Naive thymus-derived CD4-positive, alpha-beta T cell (primary cell): Measurements from ENCODE around the gene PCCA. TPM values are rescaled to one million over a fixed set of nuclear protein-coding genes. Genes with fewer than 3 reads are reported as not detected.

Experiments
- ATAC-seq: fragments of 150-1000 bp; cut with Tn5 transposase; 2 replicates; pipeline ENCODE4 v1.10.0; 2021; ENCODE audit warnings: mild to moderate bottlenecking, moderate library complexity
- CTCF ChIA-PET: fragments of 350-600 bp; sonication (Branson Sonifier 250); formaldehyde crosslinking; loops from one replicate; lab custom pipeline; 2021; ENCODE audit warnings: antibody characterized with exemption; lab: Charles Lee
- POLR2A ChIA-PET: fragments of 350-600 bp; sonication (Branson Sonifier 250); formaldehyde crosslinking; loops from one replicate; lab custom pipeline; 2021; ENCODE audit warnings: antibody characterized with exemption, inconsistent platforms; lab: Charles Lee
- DNase-seq, 9 donors: peaks; one replicate each; pipeline versions ENCODE4 v3.0.0 to v3.0.0-alpha.2; 2020 to 2022; ENCODE audit warnings: mixed read lengths in 1 of 9
- H3K27ac ChIP-seq: one replicate; pipeline ENCODE4 v1.7.0; 2013; ENCODE audit warnings: mild to moderate bottlenecking, low read depth, low read length, moderate library complexity
- H3K27me3 ChIP-seq, 2 donors: one replicate each; pipeline ENCODE4 v1.7.0; 2013; ENCODE audit warnings: low read length in 2 of 2, mild to moderate bottlenecking in 2 of 2, moderate library complexity in 2 of 2; ENCODE audit not compliant: control insufficient read depth in 2 of 2, insufficient read depth in 2 of 2
- H3K36me3 ChIP-seq, 3 experiments: 1 replicate in 2 of 3; 2 replicates in 1 of 3; pipeline ENCODE4 v1.7.0; 2013; ENCODE audit warnings: low read length in 3 of 3, mild to moderate bottlenecking in 3 of 3, moderate library complexity in 1 of 3; ENCODE audit not compliant: insufficient read depth in 3 of 3, control insufficient read depth in 2 of 3
- H3K4me1 ChIP-seq, 2 donors: one replicate each; pipeline ENCODE4 v1.7.0; 2013; ENCODE audit warnings: low read length in 2 of 2, mild to moderate bottlenecking in 2 of 2, moderate library complexity in 1 of 2; ENCODE audit not compliant: control insufficient read depth in 2 of 2, insufficient read depth in 2 of 2
- H3K4me3 ChIP-seq: 2 replicates; pipeline ENCODE4 v1.7.0; 2013; ENCODE audit warnings: mild to moderate bottlenecking, low read length
- H3K9me3 ChIP-seq, 3 experiments: 1 replicate in 2 of 3; 2 replicates in 1 of 3; pipeline ENCODE4 v1.7.0; 2013; ENCODE audit warnings: low read length in 3 of 3; ENCODE audit not compliant: control insufficient read depth in 2 of 3
- H3K27ac Mint-ChIP-seq, 9 donors: one replicate each; pipeline ENCODE4 v1.8.0; 2020 to 2022; ENCODE audit warnings: mixed read lengths in 9 of 9, mild to moderate bottlenecking in 8 of 9, moderate library complexity in 5 of 9, inconsistent platforms in 2 of 9
- H3K27me3 Mint-ChIP-seq, 5 donors: one replicate each; pipeline ENCODE4 v1.8.0; 2021 to 2022; ENCODE audit warnings: mixed read lengths in 5 of 5, mild to moderate bottlenecking in 1 of 5
- H3K36me3 Mint-ChIP-seq, 5 donors: one replicate each; pipeline ENCODE4 v1.8.0; 2020 to 2022; ENCODE audit warnings: mixed read lengths in 5 of 5, mild to moderate bottlenecking in 3 of 5, inconsistent platforms in 1 of 5
- H3K4me1 Mint-ChIP-seq, 7 donors: one replicate each; pipeline ENCODE4 v1.8.0; 2020 to 2022; ENCODE audit warnings: mixed read lengths in 7 of 7, mild to moderate bottlenecking in 3 of 7, inconsistent platforms in 1 of 7
- H3K4me3 Mint-ChIP-seq, 10 donors: one replicate each; pipeline ENCODE4 v1.8.0; 2020 to 2022; ENCODE audit warnings: mild to moderate bottlenecking in 10 of 10, mixed read lengths in 10 of 10, moderate library complexity in 6 of 10, inconsistent platforms in 2 of 10
- H3K9me3 Mint-ChIP-seq, 11 donors: one replicate each; pipeline ENCODE4 v1.8.0; 2020 to 2022; ENCODE audit warnings: mixed read lengths in 11 of 11, mild to moderate bottlenecking in 4 of 11, inconsistent platforms in 1 of 11, moderate library complexity in 1 of 11
- intact Hi-C, 2 donors: fragments of 100-400 bp; cut with micrococcal nuclease; formaldehyde crosslinking; loops; one replicate each; pipeline ENCODE4 v1.15.1; 2023
- polyA plus RNA-seq, 2 donors: library from polyadenylated mRNA; unstranded; fragments of 300-500 nt; fragmentation: Illumina TruSeq; gene quantifications; one replicate each; pipeline ENCODE4 v1.2.3, GENCODE V29; 2021
- total RNA-seq, 6 experiments: library from RNA in 5 of 6; stranded (reverse) in 5 of 6; gene quantifications; 1 replicate in 5 of 6; 2 replicates in 1 of 6; pipeline ENCODE4 v1.2.3 and lab custom pipeline; 2021 to 2026

Gene PCCA
- total and polyA plus RNA-seq, 7 experiments from 2014 or later = 7.3 to 14.6 (median 11.3) TPM

GRCh38 chr13:100470866-100471505, 382.1 kb downstream of the PCCA start:
- Mint-ChIP-seq H3K27ac (no peak overlapping the region), H3K4me3 (no peak overlapping the region)
- no peak for ATAC-seq

GRCh38 chr13:100473087-100473486, 384.2 kb downstream of the PCCA start:
- no peak for DNase-seq
- CTCF ChIA-PET = no interaction called here
- POLR2A ChIA-PET = no interaction called here
- no peak overlapping the region for H3K27ac Mint-ChIP-seq
- no peaks in the 10 kb centered on the region for H3K9me3 ChIP-seq
- no peak overlapping the region for H3K4me3 Mint-ChIP-seq
- H3K9me3 Mint-ChIP-seq = no peaks in the 10 kb centered on the region
- no peaks in the 10 kb centered on the region for H3K27me3 ChIP-seq
- peaks cover 0 to 5% (median 3%) of the 10 kb centered on the region in 5 donors for H3K36me3 Mint-ChIP-seq
- H3K4me1 ChIP-seq = no peaks in the 10 kb centered on the region
- no peak for ATAC-seq
- H3K4me3 ChIP-seq = no peak overlapping the region
- H3K4me1 Mint-ChIP-seq = peaks cover 0 to 8% (median 0%) of the 10 kb centered on the region in 7 donors
- H3K27ac ChIP-seq = no peak overlapping the region
- intact Hi-C loops = no loop called here
- no peaks in the 10 kb centered on the region for H3K36me3 ChIP-seq
- H3K27me3 Mint-ChIP-seq = peaks cover 0 to 2% (median 0%) of the 10 kb centered on the region in 5 donors

More at GRCh38 chr13:100470866-100471505, 382.1 kb downstream of the PCCA start:
- H3K36me3 Mint-ChIP-seq = peaks cover 0 to 12% (median 4%) of the 10 kb centered on the region in 5 donors
- intact Hi-C loops = no loop called here
- H3K27me3 ChIP-seq = no peaks in the 10 kb centered on the region
- no peak overlapping the region for H3K27ac ChIP-seq
- H3K36me3 ChIP-seq = no peaks in the 10 kb centered on the region
- H3K4me1 ChIP-seq = no peaks in the 10 kb centered on the region
- H3K27me3 Mint-ChIP-seq = peaks cover 0 to 2% (median 0%) of the 10 kb centered on the region in 5 donors
- POLR2A ChIA-PET = no interaction called here
- H3K4me3 ChIP-seq = no peak overlapping the region
- no peaks in the 10 kb centered on the region for H3K9me3 ChIP-seq
- H3K4me1 Mint-ChIP-seq = peaks cover 0 to 8% (median 0%) of the 10 kb centered on the region in 7 donors
- peaks cover 0 to 4% (median 0%) of the 10 kb centered on the region in 11 donors for H3K9me3 Mint-ChIP-seq
- no peak for DNase-seq
- CTCF ChIA-PET = no interaction called here

- no peak overlapping the region for H3K4me3 Mint-ChIP-seq
- peaks cover 0 to 5% (median 1%) of the 10 kb centered on the region in 5 donors for H3K36me3 Mint-ChIP-seq
- Histone ChIP-seq H3K4me1 (no peaks in the 10 kb centered on the region), H3K4me3 (no peak overlapping the region), H3K27ac (no peak overlapping the region), H3K27me3 (no peaks in the 10 kb centered on the region), H3K9me3 (no peaks in the 10 kb centered on the region), H3K36me3 (no peaks in the 10 kb centered on the region)
- ChIA-PET POLR2A (no interaction called here), CTCF (no interaction called here)
- DNase-seq = no peak
- ATAC-seq = no peak
- intact Hi-C loops = no loop called here
- H3K27ac Mint-ChIP-seq = no peak overlapping the region
- peaks cover 0 to 8% (median 0%) of the 10 kb centered on the region in 7 donors for H3K4me1 Mint-ChIP-seq
- H3K9me3 Mint-ChIP-seq = no peaks in the 10 kb centered on the region
- peaks cover 0 to 2% (median 0%) of the 10 kb centered on the region in 5 donors for H3K27me3 Mint-ChIP-seq
Observed at GRCh38 chr13:100473501-100474044, 384.7 kb downstream of the PCCA start.

- ATAC-seq (no peak), DNase-seq (no peak)
- CTCF ChIA-PET = no interaction called here
- POLR2A ChIA-PET = no interaction called here
- no peak overlapping the region for H3K4me3 ChIP-seq
- Mint-ChIP-seq H3K9me3 (no peaks in the 10 kb centered on the region), H3K4me1 (peaks cover 0 to 2% (median 0%) of the 10 kb centered on the region in 7 donors), H3K27me3 (peaks cover 0 to 2% (median 0%) of the 10 kb centered on the region in 5 donors), H3K36me3 (peaks cover 0 to under 1% (median 0%) of the 10 kb centered on the region in 5 donors), H3K27ac (no peak overlapping the region), H3K4me3 (no peak overlapping the region)
- no peaks in the 10 kb centered on the region for H3K27me3 ChIP-seq
- no peak overlapping the region for H3K27ac ChIP-seq
- no peaks in the 10 kb centered on the region for H3K4me1 ChIP-seq
- intact Hi-C loops = no loop called here
- H3K36me3 ChIP-seq = no peaks in the 10 kb centered on the region
- H3K9me3 ChIP-seq = no peaks in the 10 kb centered on the region
Observed at GRCh38 chr13:100476963-100477362, 388.1 kb downstream of the PCCA start.

- H3K27ac Mint-ChIP-seq = no peak overlapping the region
- Histone ChIP-seq H3K36me3 (no peaks in the 10 kb centered on the region), H3K27ac (no peak overlapping the region), H3K27me3 (no peaks in the 10 kb centered on the region), H3K9me3 (no peaks in the 10 kb centered on the region), H3K4me3 (no peak overlapping the region), H3K4me1 (peaks cover 0 to under 1% of the 10 kb centered on the region in 2 donors)
- peaks cover 0 to 2% (median 0%) of the 10 kb centered on the region in 5 donors for H3K27me3 Mint-ChIP-seq
- DNase-seq (no peak), ATAC-seq (no peak)
- no peak overlapping the region for H3K4me3 Mint-ChIP-seq
- ChIA-PET CTCF (no interaction called here), POLR2A (no interaction called here)
- H3K4me1 Mint-ChIP-seq = peaks cover 0 to 6% (median under 1%) of the 10 kb centered on the region in 7 donors
- intact Hi-C loops = no loop called here
- peaks cover 0 to 4% (median 0%) of the 10 kb centered on the region in 5 donors for H3K36me3 Mint-ChIP-seq
- no peaks in the 10 kb centered on the region for H3K9me3 Mint-ChIP-seq
Observed at GRCh38 chr13:100478107-100478809, 389.4 kb downstream of the PCCA start.

- no peak overlapping the region for H3K4me3 Mint-ChIP-seq
- DNase-seq = no peak
- no peak overlapping the region for H3K27ac ChIP-seq
- no peaks in the 10 kb centered on the region for H3K9me3 Mint-ChIP-seq
- H3K27ac Mint-ChIP-seq = no peak overlapping the region
- H3K27me3 ChIP-seq = no peaks in the 10 kb centered on the region
- H3K27me3 Mint-ChIP-seq = no peaks in the 10 kb centered on the region
- ChIA-PET POLR2A (interaction anchor here (0.7 kb wide), 1 partner anchor 107 kb away, joined by 3 read pairs; no protein-coding TSS in a partner anchor), CTCF (no interaction called here)
- H3K4me3 ChIP-seq = no peak overlapping the region
- ATAC-seq = no peak
- H3K4me1 Mint-ChIP-seq = peaks cover 0 to 24% (median 7%) of the 10 kb centered on the region in 7 donors
- intact Hi-C loops = no loop called here
- peaks cover 0 to 5% of the 10 kb centered on the region in 2 donors for H3K4me1 ChIP-seq
- no peaks in the 10 kb centered on the region for H3K9me3 ChIP-seq
- H3K36me3 Mint-ChIP-seq = peaks cover 0 to 9% (median 0%) of the 10 kb centered on the region in 5 donors
- H3K36me3 ChIP-seq = no peaks in the 10 kb centered on the region
Observed at GRCh38 chr13:100480676-100481075, 391.8 kb downstream of the PCCA start.
